ENCODE data around the gene FARS2.

DNA sequence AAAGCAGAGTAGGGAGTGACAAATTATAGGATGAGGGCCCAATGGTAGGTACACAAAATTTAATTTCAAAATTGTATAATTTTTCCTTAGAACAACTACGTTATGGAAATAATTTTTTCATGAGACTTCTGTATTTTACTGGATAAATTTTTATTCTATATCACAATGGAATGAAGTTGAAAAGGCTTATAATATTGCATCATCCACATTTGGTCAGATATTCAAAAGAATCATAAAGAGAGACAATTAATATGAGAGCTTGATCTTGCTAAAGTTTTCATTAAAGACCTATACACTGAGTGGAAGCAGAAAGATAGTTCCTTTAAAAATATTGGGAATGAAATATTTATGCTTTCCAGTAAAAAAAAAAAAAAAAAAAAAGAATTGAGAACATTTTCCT, 242.8 kb downstream of the FARS2 start:
- TF ChIP-seq CTCF (tag by site-specific recombination; IDR thresholded peaks at IDR 0.05) (no peak), HOXD13 (CRISPR knock-in tag; IDR thresholded peaks at IDR 0.05; ENCODE audit: borderline replicate concordance) (no peak), ZNF335 (tag by site-specific recombination; conservative IDR thresholded peaks at IDR 0.05) (no peak), ZNF555 (tag by site-specific recombination; conservative IDR thresholded peaks at IDR 0.05) (no peak), YY1 (tag by site-specific recombination; IDR thresholded peaks at IDR 0.05) (no peak), ZNF624 (tag by site-specific recombination; IDR thresholded peaks at IDR 0.05) (no peak), ZNF423 (tag by site-specific recombination; IDR thresholded peaks at IDR 0.05) (no peak), ZNF521 (tag by site-specific recombination; IDR thresholded peaks at IDR 0.05) (no peak)
- TF ChIP-seq, protein P1, sequence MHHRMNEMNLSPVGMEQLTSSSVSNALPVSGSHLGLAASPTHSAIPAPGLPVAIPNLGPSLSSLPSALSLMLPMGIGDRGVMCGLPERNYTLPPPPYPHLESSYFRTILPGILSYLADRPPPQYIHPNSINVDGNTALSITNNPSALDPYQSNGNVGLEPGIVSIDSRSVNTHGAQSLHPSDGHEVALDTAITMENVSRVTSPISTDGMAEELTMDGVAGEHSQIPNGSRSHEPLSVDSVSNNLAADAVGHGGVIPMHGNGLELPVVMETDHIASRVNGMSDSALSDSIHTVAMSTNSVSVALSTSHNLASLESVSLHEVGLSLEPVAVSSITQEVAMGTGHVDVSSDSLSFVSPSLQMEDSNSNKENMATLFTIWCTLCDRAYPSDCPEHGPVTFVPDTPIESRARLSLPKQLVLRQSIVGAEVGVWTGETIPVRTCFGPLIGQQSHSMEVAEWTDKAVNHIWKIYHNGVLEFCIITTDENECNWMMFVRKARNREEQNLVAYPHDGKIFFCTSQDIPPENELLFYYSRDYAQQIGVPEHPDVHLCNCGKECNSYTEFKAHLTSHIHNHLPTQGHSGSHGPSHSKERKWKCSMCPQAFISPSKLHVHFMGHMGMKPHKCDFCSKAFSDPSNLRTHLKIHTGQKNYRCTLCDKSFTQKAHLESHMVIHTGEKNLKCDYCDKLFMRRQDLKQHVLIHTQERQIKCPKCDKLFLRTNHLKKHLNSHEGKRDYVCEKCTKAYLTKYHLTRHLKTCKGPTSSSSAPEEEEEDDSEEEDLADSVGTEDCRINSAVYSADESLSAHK (tag by site-specific recombination; IDR thresholded peaks at IDR 0.05) = no peak
- TF ChIP-seq, protein P2, sequence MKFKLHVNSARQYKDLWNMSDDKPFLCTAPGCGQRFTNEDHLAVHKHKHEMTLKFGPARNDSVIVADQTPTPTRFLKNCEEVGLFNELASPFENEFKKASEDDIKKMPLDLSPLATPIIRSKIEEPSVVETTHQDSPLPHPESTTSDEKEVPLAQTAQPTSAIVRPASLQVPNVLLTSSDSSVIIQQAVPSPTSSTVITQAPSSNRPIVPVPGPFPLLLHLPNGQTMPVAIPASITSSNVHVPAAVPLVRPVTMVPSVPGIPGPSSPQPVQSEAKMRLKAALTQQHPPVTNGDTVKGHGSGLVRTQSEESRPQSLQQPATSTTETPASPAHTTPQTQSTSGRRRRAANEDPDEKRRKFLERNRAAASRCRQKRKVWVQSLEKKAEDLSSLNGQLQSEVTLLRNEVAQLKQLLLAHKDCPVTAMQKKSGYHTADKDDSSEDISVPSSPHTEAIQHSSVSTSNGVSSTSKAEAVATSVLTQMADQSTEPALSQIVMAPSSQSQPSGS (tag by site-specific recombination; IDR thresholded peaks at IDR 0.05; ENCODE audit: low read depth) = no peak
- TF ChIP-seq, protein P3, sequence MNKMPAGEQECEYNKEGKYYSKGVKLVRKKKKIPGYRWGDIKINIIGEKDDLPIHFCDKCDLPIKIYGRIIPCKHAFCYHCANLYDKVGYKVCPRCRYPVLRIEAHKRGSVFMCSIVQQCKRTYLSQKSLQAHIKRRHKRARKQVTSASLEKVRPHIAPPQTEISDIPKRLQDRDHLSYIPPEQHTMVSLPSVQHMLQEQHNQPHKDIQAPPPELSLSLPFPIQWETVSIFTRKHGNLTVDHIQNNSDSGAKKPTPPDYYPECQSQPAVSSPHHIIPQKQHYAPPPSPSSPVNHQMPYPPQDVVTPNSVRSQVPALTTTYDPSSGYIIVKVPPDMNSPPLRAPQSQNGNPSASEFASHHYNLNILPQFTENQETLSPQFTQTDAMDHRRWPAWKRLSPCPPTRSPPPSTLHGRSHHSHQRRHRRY (tag by site-specific recombination; IDR thresholded peaks at IDR 0.05) = no peak
